ENCODE results near the gene MTPN.

GRCh38 chr7:135990258-135990657 is 13.1 kb upstream of the MTPN start:
- TF ChIP-seq CTCF (IDR thresholded peaks at IDR 0.05; ENCODE audit: low read depth, low read length) (no peak), EZH2phosphoT487 (IDR thresholded peaks at IDR 0.05; ENCODE audit: low read depth) (no peak)

Measured in OCI-LY3 (cell line).